Kidney (tissue), 22 donors: ENCODE measurements around the gene SERPINB5. TPM values are rescaled to one million over a fixed set of nuclear protein-coding genes. Genes with fewer than 3 reads are reported as not detected.

Experiments
- DNase-seq, 5 donors: peaks; one replicate each; pipeline ENCODE4 v3.0.0-alpha.2; 2013 to 2020
- FAIRE-seq: peaks from 2 replicates; lab custom pipeline; 2012; peaks lifted over from hg19 to GRCh38; lab: Jason Lieb, UNC
- H3K27ac ChIP-seq, 2 donors: one replicate each; pipeline ENCODE4 v1.7.0; 2013; ENCODE audit warnings: low read depth in 2 of 2, low read length in 2 of 2, inconsistent platforms in 1 of 2
- H3K27me3 ChIP-seq: one replicate; pipeline ENCODE4 v1.7.1; 2013; ENCODE audit warnings: low read length, inconsistent platforms; ENCODE audit not compliant: control insufficient read depth, insufficient read depth
- H3K36me3 ChIP-seq, 3 donors: one replicate each; pipeline versions ENCODE4 v1.7.0 to v1.7.1; 2013; ENCODE audit warnings: low read length in 3 of 3, control low read depth in 1 of 3, inconsistent platforms in 1 of 3; ENCODE audit not compliant: insufficient read depth in 3 of 3, control insufficient read depth in 2 of 3
- H3K4me1 ChIP-seq, 3 donors: one replicate each; pipeline versions ENCODE4 v1.7.0 to v1.7.1; 2013; ENCODE audit warnings: low read length in 3 of 3, inconsistent platforms in 1 of 3, low read depth in 1 of 3; ENCODE audit not compliant: control insufficient read depth in 2 of 3, insufficient read depth in 2 of 3
- H3K4me3 ChIP-seq, 3 donors: one replicate each; pipeline versions ENCODE4 v1.7.0 to v1.8.1; 2013; ENCODE audit warnings: low read length in 3 of 3, control low read depth in 1 of 3, inconsistent platforms in 1 of 3
- H3K9ac ChIP-seq, 3 donors: one replicate each; pipeline versions ENCODE4 v1.7.0 to v1.7.1; 2013; ENCODE audit warnings: low read length in 3 of 3, control low read depth in 1 of 3, inconsistent platforms in 1 of 3
- H3K9me3 ChIP-seq, 3 donors: one replicate each; pipeline versions ENCODE4 v1.7.0 to v1.7.1; 2013; ENCODE audit warnings: low read length in 3 of 3, control low read depth in 1 of 3, inconsistent platforms in 1 of 3; ENCODE audit not compliant: control insufficient read depth in 2 of 3, insufficient read depth in 1 of 3
- CTCF ChIP-seq: IDR thresholded peaks from 3 replicates; pipeline ENCODE4 v1.5.1; 2012; ENCODE audit warnings: mild to moderate bottlenecking, moderate library complexity, borderline replicate concordance; ENCODE audit not compliant: insufficient read depth; ENCODE audit errors: extremely low read depth
- intact Hi-C: fragments of 100-400 bp; cut with DNase I; formaldehyde crosslinking; loops from one replicate; pipeline ENCODE4 v1.11.1; 2022
- long read RNA-seq, 10 donors: library from polyadenylated mRNA in 1 of 10; unstranded in 1 of 10; transcript quantifications; one replicate each; pipeline ENCODE4 v2.0.0 and lab custom pipeline, GENCODE V29; 2021 to 2026
- polyA plus RNA-seq: library from polyadenylated mRNA; stranded (reverse); fragments of 350-450 nt; fragmentation: Illumina TruSeq; extraction: RNeasy Lipid Tissue Mini Kit (QIAGEN cat#74804); gene quantifications from one replicate; pipeline ENCODE4 v1.2.3, GENCODE V29; 2014; ENCODE audit warnings: low read depth, low replicate concordance; ENCODE audit not compliant: insufficient read depth
- total RNA-seq: library from RNA; stranded (reverse); fragmentation: NEBNext Ultra II Directional; extraction: Animal tissue kit (Norgen Biotek cat#: 25700); gene quantifications from one replicate; pipeline ENCODE4 v1.2.1, GENCODE V29; 2021
- donor health status: control.
- donor health status: control.
- donor health status: control.
- donor health status: control.
- donor health status: control.
- donor health status: DM: yes; HTN: yes; CAD: no.
- donor health status: Normal renal cell carcinoma (clear cell type).

Gene SERPINB5
- total RNA-seq (not detected), polyA plus RNA-seq (not detected)
- long read RNA-seq, donor 1: 0 reads
- long read RNA-seq, donor 2: 0 reads
- long read RNA-seq, donor 3: 0 reads
- long read RNA-seq, donor 4: 0 reads
- long read RNA-seq, donor 5: 0 reads
- long read RNA-seq, donor 6: 0 reads
- long read RNA-seq, donor 7: 0 reads
- long read RNA-seq, donor 8: 0 reads
- long read RNA-seq, donor 9: 0 reads
- long read RNA-seq, donor 10: 0 reads

GRCh38 chr18:63476668-63477067 is at the start of gene SERPINB5:
Gene SERPINB5 (plus strand): TSS chr18:63476958. CDS start chr18:63484429, 7,471 bp downstream.
- no peaks in the 10 kb centered on the region for H3K27me3 ChIP-seq
- H3K9ac ChIP-seq: no peak within 1 kb of the TSS
- TF ChIP-seq CTCF: no peak
- intact Hi-C loops: no loop called here
- FAIRE-seq: no peak
- no peaks in the 10 kb centered on the region for H3K36me3 ChIP-seq
- no peak for DNase-seq
- no peak within 1 kb of the TSS for H3K27ac ChIP-seq
- H3K4me1 ChIP-seq: no peaks in the 10 kb centered on the region
- H3K4me3 ChIP-seq: no peak within 1 kb of the TSS
- no peaks in the 10 kb centered on the region for H3K9me3 ChIP-seq

GRCh38 chr18:63427558-63427957 is 49.2 kb upstream of the SERPINB5 start:
- no peak overlapping the region for H3K27ac ChIP-seq
- H3K27me3 ChIP-seq: no peaks in the 10 kb centered on the region
- no peaks in the 10 kb centered on the region for H3K4me1 ChIP-seq
- FAIRE-seq (no peak), DNase-seq (no peak)
- intact Hi-C loops: no loop called here
- H3K36me3 ChIP-seq: no peaks in the 10 kb centered on the region
- no peak overlapping the region for H3K9ac ChIP-seq
- no peak for TF ChIP-seq CTCF
- H3K4me3 ChIP-seq: no peak overlapping the region
- H3K9me3 ChIP-seq: no peaks in the 10 kb centered on the region

- H3K27ac ChIP-seq: no peak overlapping the region
- H3K9ac ChIP-seq: no peak overlapping the region
- no peaks in the 10 kb centered on the region for H3K9me3 ChIP-seq
- no peak for TF ChIP-seq CTCF
- no peak for DNase-seq
- FAIRE-seq: no peak
- intact Hi-C loops: loop anchor here (10.0 kb wide), 2 partner anchors 86 to 416 kb away; no protein-coding TSS in a partner anchor
- no peaks in the 10 kb centered on the region for H3K36me3 ChIP-seq
- no peaks in the 10 kb centered on the region for H3K27me3 ChIP-seq
- no peak overlapping the region for H3K4me3 ChIP-seq
- H3K4me1 ChIP-seq: no peaks in the 10 kb centered on the region
Observed at GRCh38 chr18:63430526-63430925, 46.2 kb upstream of the SERPINB5 start.
